Hepatocyte (in vitro differentiated cells): ENCODE data around the gene FAF2.

Experiments used
- EZH2 ChIP-seq: fragments of 200-600 bp; sonication (generic); IDR thresholded peaks from 2 replicates; pipeline ENCODE4 v1.6.1; 2016; ENCODE audit warnings: antibody characterized with exemption, mild to moderate bottlenecking, borderline replicate concordance
- EZH2phosphoT487 ChIP-seq: fragments of 200-600 bp; sonication (generic); IDR thresholded peaks from one replicate; pipeline ENCODE4 v1.6.1; 2018; ENCODE audit warnings: antibody characterized with exemption, mild to moderate bottlenecking, low read depth, moderate library complexity; ENCODE audit not compliant: unreplicated experiment, severe bottlenecking
- TF ChIP-seq, protein P1 (sequence below): fragments of 200-600 bp; sonication (generic); IDR thresholded peaks from 2 replicates; pipeline ENCODE4 v1.5.1; 2016; ENCODE audit warnings: antibody characterized with exemption, mild to moderate bottlenecking; ENCODE audit not compliant: poor library complexity

DNA sequence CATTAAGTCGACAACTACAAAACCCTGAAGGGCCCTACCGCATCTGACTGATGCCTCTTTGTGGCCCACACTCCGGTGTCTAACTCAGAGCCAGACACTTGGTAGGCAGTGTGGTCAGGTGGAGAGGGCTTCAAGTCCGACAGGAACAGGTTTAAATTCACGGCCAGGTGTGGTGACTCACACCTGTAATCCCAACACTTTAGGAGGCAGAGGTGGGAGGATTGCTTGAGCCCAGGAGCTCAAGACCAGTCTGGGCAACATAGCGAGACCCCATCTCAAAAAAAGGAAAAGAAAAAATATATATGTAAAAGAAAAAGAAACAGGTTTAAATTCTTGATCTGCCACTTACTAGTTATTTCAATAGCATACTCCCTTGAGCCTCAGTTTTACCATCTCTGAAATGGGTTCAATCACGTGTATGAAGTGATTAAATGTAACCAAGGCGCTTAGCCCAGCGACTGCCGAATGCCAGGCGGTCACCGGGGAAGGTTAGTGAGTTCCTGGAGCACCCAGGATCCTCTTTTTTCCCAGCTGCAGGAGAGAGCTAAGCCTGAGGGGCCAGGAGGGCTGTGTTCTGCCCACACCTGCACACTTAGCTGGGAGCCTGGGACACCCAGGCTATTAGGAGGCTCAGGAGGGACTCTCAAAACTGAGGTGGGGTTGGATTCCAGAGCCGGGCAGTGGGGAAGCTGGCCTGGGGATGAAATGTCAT is 32.8 kb upstream of the FAF2 start:
- TF ChIP-seq, protein P1, sequence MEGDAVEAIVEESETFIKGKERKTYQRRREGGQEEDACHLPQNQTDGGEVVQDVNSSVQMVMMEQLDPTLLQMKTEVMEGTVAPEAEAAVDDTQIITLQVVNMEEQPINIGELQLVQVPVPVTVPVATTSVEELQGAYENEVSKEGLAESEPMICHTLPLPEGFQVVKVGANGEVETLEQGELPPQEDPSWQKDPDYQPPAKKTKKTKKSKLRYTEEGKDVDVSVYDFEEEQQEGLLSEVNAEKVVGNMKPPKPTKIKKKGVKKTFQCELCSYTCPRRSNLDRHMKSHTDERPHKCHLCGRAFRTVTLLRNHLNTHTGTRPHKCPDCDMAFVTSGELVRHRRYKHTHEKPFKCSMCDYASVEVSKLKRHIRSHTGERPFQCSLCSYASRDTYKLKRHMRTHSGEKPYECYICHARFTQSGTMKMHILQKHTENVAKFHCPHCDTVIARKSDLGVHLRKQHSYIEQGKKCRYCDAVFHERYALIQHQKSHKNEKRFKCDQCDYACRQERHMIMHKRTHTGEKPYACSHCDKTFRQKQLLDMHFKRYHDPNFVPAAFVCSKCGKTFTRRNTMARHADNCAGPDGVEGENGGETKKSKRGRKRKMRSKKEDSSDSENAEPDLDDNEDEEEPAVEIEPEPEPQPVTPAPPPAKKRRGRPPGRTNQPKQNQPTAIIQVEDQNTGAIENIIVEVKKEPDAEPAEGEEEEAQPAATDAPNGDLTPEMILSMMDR = no peak
- no peak for TF ChIP-seq EZH2phosphoT487
- no peak for TF ChIP-seq EZH2
